Measurements from ENCODE around the gene NUDT22. TPM values are rescaled to one million over a fixed set of nuclear protein-coding genes. Genes with fewer than 3 reads are reported as not detected.

NUDT22 gene
- total RNA-seq, 1 experiment from 2014 or later: 70.0 TPM

DNA sequence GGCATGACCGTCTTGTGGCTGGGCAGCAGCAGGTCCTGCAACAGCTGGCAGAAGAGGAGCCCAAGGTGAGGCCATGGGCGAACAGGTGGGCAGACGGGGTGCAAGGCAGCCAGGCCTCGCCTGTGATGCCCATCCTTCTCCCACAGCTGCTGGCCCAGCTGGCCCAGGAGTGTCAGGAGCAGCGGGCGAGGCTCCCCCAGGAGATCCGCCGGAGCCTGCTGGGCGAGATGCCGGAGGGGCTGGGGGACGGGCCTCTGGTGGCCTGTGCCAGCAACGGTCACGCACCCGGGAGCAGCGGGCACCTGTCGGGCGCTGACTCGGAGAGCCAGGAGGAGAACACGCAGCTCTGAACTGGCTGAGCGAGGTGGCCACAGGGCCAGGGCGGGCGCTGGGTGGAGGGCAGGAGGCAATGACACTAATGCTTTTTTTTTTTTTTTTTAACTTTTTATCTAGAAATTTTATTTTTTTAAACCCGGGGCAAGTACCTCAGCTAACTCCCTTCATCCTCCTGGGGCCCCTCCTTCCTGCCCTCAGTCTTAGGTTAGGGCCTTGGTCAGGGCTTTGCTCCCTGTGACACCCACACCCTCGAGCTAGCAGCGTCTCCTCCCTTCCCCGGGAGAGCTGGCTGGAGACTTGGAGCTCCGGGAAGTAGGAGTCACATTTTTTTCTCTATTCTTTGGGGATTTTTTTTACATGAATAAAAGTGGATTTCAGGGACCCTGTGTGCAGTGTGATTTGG is 41.3 kb downstream of the NUDT22 start:
- H3K9ac ChIP-seq (ENCODE audit: low read length): no peak overlapping the region; the same call in 1 of the 2 replicates
- H3K9me2 ChIP-seq (replicated peaks; ENCODE audit: insufficient read depth, low read length): no peaks in the 10 kb centered on the region
- H3K27ac ChIP-seq (ENCODE audit: low read length): no peak overlapping the region
- peaks cover 8% of the 10 kb centered on the region for H3K79me2 ChIP-seq (ENCODE audit: low read length)
- no peaks in the 10 kb centered on the region for H3K9me3 ChIP-seq (ENCODE audit: low read length)
- no peak overlapping the region for H2AFZ ChIP-seq (ENCODE audit: low read length)
- no peaks in the 10 kb centered on the region for H3K36me3 ChIP-seq (ENCODE audit: insufficient read depth, low read length)
- no peak overlapping the region for H3K4me2 ChIP-seq (ENCODE audit: low read depth, low read length, poor library complexity, severe bottlenecking)
- H3K4me1 ChIP-seq (ENCODE audit: low read length): peaks cover 29% of the 10 kb centered on the region
- no peaks in the 10 kb centered on the region for H3K27me3 ChIP-seq (ENCODE audit: low read length)
- no peak overlapping the region for H3K4me3 ChIP-seq (ENCODE audit: low read length)
- DNase-seq: no peak
- no peaks in the 10 kb centered on the region for H4K20me1 ChIP-seq (ENCODE audit: insufficient read depth, low read depth, low read length)

DNA sequence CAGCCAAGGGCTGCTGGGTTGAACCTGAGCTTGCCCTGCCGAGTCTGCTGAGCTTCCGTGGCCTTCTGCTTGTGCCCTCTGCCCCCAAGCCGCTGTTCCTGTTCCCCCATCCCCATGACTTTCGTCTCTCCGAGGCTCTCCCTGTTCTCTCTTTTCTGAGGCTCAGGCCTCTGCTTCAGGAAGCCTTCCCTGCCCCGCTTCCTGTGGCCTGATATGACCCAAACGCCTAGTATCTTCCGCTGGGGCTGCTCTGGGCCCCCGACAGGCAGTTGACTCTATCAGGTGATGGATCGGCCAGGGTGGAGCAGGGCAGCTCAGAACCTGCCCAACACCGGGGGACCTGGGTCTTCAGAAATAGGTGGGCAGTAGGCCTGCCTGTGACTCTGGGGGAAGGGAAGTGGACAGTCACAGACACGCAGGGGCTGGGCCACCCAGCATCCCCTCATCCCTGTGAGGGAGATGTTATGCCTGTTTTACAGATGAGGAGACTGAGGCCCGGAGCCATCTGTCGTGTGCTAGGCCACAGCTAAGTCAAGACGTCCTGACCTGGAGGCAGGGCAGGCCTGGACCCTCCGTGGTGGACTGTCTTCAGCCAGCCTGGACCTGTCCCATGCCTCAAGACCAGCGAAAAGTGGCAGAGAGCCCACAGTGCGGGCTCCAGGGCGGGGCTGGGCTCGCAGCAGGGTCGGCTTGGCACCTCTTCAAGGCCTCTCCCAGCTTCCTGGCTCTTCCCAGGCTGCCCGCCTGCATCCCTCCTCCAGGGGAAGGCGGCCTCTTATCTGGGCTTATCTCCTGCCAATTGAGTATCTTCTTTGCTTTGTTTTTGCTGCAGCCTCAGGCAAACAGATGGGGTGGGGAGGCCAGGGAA is 42.2 kb downstream of the NUDT22 start:
- Histone ChIP-seq H3K9ac (ENCODE audit: low read length) (peak overlapping the region; percentile 90), H3K27ac (ENCODE audit: low read length) (peak overlapping the region; percentile 82; the same call in 1 of the 2 replicates), H3K9me2 (replicated peaks; ENCODE audit: insufficient read depth, low read length) (no peaks in the 10 kb centered on the region), H3K36me3 (ENCODE audit: insufficient read depth, low read length) (no peaks in the 10 kb centered on the region), H3K79me2 (ENCODE audit: low read length) (peaks cover 12% of the 10 kb centered on the region), H3K4me1 (ENCODE audit: low read length) (peaks cover 33% of the 10 kb centered on the region), H2AFZ (ENCODE audit: low read length) (no peak overlapping the region), H3K27me3 (ENCODE audit: low read length) (no peaks in the 10 kb centered on the region), H3K9me3 (ENCODE audit: low read length) (no peaks in the 10 kb centered on the region), H3K4me3 (ENCODE audit: low read length) (peak overlapping the region; percentile 85), H4K20me1 (ENCODE audit: insufficient read depth, low read depth, low read length) (no peaks in the 10 kb centered on the region), H3K4me2 (ENCODE audit: low read depth, low read length, poor library complexity, severe bottlenecking) (peak overlapping the region; percentile 92)
- no peak for DNase-seq

DNA sequence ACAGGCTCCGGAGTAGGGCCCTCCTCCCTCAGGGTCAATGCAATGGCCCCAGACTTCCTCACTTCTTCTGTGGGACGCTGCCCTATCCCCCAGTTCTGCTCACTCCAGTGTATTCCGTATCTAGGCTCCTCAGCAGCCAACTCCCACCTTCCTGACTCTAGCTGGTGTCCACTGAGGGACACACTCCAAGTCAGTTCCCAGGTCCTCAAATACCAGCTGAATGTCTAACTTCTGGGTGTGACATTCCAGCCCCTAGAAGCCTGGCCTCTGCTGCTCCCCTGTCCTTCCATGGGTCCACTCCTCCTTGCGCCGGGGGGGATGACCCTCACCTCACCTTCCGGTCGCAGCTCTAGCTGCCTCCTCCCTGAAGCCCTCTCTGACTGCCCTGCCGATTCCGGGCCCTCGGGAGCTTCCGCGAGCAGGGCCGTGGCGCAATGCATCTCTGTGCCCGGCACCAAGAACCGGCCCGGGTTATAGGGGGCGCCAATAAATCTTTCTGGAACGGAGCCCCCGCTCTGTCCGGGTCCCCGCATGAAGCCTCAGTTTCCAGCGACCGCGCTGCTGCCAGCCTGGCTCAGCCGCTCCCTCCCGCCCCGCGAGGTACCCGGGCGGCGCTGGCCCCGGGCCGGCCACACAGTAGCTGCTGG is 42.9 kb downstream of the NUDT22 start:
- Histone ChIP-seq H3K4me1 (ENCODE audit: low read length) (peaks cover 33% of the 10 kb centered on the region), H3K9ac (ENCODE audit: low read length) (peak overlapping the region; percentile 90), H3K79me2 (ENCODE audit: low read length) (peaks cover 12% of the 10 kb centered on the region), H4K20me1 (ENCODE audit: insufficient read depth, low read depth, low read length) (no peaks in the 10 kb centered on the region), H3K9me3 (ENCODE audit: low read length) (no peaks in the 10 kb centered on the region), H3K27ac (ENCODE audit: low read length) (peak overlapping the region; percentile 82), H3K36me3 (ENCODE audit: insufficient read depth, low read length) (no peaks in the 10 kb centered on the region), H2AFZ (ENCODE audit: low read length) (peak overlapping the region; percentile 21; the same call in 1 of the 2 replicates), H3K4me2 (ENCODE audit: low read depth, low read length, poor library complexity, severe bottlenecking) (peak overlapping the region; percentile 92), H3K27me3 (ENCODE audit: low read length) (no peaks in the 10 kb centered on the region), H3K9me2 (replicated peaks; ENCODE audit: insufficient read depth, low read length) (no peaks in the 10 kb centered on the region), H3K4me3 (ENCODE audit: low read length) (peak overlapping the region; percentile 85)
- DNase-seq: peak; percentile 85

DNA sequence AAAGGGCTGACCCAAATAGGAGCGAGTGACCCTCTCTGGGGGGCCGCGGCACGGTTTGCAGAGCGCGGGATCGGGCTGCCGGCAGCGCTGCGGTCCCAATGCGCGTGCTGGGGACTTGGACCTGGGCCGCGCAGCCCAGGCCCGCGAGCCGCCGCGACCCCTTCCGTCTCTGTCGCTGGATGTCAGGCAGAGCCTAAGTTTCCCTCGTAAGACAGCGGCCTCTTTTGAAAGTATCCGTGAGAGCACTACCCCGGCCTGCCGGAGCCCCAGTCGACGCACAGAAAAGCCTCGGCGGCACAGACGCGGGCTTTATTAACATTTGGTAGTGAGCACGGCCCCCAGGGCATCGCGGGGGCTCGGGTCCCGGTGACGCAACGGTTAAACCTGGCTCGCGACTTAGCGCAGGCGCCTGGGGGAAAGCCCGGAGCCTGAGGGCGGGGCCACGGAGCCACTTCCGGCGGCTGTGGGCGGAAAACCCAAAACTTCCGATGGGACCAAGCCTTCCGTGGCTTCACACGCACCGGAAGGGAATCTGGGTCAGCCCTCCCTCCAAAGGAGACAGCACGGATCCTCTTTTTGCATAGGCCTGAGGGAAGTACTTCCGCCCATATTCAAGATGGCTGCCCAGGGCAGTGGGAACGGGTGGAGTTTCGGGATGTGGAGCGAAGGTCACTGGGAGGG is 43.6 kb downstream of the NUDT22 start:
- H3K36me3 ChIP-seq (ENCODE audit: insufficient read depth, low read length): no peaks in the 10 kb centered on the region

DNA sequence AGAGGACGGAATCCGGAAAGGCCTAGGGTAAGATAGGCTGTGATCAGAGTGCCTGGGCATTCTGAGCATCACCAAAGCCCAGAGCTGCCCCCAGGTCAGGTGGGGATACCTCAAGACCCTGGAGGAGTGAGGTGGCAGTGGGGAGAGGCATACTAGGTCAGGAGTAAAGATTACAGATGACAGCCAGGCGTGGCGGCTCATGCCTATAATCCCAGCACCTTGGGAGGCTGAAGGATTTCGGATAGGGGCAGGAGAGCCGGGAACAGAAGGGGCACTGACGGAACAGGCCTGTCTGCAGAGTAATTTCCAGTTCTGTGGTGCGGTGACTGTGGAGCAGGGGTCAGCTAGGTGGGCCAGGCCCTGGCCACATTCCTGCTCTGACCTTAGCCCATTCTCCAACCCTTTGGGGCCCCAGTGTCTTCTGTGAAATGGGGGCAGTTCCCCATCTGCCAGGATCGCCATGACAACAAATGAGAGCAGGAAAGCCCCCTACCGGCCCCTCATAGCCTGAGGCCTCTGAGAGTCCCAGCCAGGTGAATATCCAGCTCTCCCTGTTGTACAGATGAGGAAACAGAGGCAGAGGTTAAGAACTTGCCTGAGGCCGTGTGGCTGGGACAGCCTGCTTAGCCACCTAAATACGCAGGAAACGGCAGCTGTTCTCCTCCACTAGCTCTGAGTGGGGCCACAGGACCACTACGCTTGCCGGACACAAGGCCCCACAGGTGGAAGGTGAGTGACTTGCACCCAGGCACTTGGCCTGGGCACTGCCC is 49.1 kb downstream of the NUDT22 start:
- H4K20me1 ChIP-seq (ENCODE audit: insufficient read depth, low read depth, low read length): no peaks in the 10 kb centered on the region
- no peak overlapping the region for H3K9ac ChIP-seq (ENCODE audit: low read length)
- no peak for DNase-seq
- H3K4me3 ChIP-seq (ENCODE audit: low read length): no peak overlapping the region
- H3K27me3 ChIP-seq (ENCODE audit: low read length): no peaks in the 10 kb centered on the region
- no peak overlapping the region for H2AFZ ChIP-seq (ENCODE audit: low read length)
- H3K4me2 ChIP-seq (ENCODE audit: low read depth, low read length, poor library complexity, severe bottlenecking): no peak overlapping the region
- peaks cover 12% of the 10 kb centered on the region for H3K4me1 ChIP-seq (ENCODE audit: low read length)
- H3K36me3 ChIP-seq (ENCODE audit: insufficient read depth, low read length): no peaks in the 10 kb centered on the region
- H3K79me2 ChIP-seq (ENCODE audit: low read length): peaks cover 6% of the 10 kb centered on the region; the same call in 1 of the 2 replicates
- H3K9me2 ChIP-seq (replicated peaks; ENCODE audit: insufficient read depth, low read length): no peaks in the 10 kb centered on the region
- H3K9me3 ChIP-seq (ENCODE audit: low read length): no peaks in the 10 kb centered on the region
- H3K27ac ChIP-seq (ENCODE audit: low read length): no peak overlapping the region

More for the DNA sequence above, 43.6 kb downstream of the NUDT22 start:
- Histone ChIP-seq H4K20me1 (ENCODE audit: insufficient read depth, low read depth, low read length) (no peaks in the 10 kb centered on the region), H3K4me2 (ENCODE audit: low read depth, low read length, poor library complexity, severe bottlenecking) (peak overlapping the region; percentile 92), H3K9me2 (replicated peaks; ENCODE audit: insufficient read depth, low read length) (no peaks in the 10 kb centered on the region), H3K4me1 (ENCODE audit: low read length) (peaks cover 33% of the 10 kb centered on the region), H3K27me3 (ENCODE audit: low read length) (no peaks in the 10 kb centered on the region), H3K27ac (ENCODE audit: low read length) (peak overlapping the region; percentile 83), H3K4me3 (ENCODE audit: low read length) (peak overlapping the region; percentile 85), H3K9ac (ENCODE audit: low read length) (peak overlapping the region; percentile 90), H3K79me2 (ENCODE audit: low read length) (peaks cover 12% of the 10 kb centered on the region), H2AFZ (ENCODE audit: low read length) (peak overlapping the region; percentile 21; the same call in 1 of the 2 replicates), H3K9me3 (ENCODE audit: low read length) (no peaks in the 10 kb centered on the region)
- peak; percentile 99 for DNase-seq

DNA sequence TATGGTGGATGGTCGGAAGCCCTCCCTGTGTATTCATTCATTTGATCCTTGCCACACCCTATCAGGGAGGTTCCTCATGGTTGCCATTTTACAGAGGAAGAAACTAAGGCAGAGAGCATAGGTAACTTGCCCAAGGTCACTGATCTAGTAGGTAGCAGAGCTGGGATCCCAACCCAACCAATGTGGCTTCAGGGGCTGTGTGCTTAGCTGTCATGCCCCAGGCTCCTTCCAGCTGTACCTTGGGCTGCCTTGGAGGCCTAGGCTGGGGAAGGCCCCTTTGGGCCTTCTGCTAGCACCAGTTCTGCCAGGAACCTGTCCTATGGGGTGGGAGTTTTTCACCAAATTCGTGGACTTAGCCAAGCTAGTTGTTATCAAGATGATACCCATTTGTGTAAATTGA is 49.8 kb downstream of the NUDT22 start:
- Histone ChIP-seq H3K27me3 (ENCODE audit: low read length) (no peaks in the 10 kb centered on the region), H3K9me3 (ENCODE audit: low read length) (no peaks in the 10 kb centered on the region), H3K36me3 (ENCODE audit: insufficient read depth, low read length) (no peaks in the 10 kb centered on the region), H3K4me3 (ENCODE audit: low read length) (no peak overlapping the region), H3K9ac (ENCODE audit: low read length) (no peak overlapping the region), H3K9me2 (replicated peaks; ENCODE audit: insufficient read depth, low read length) (no peaks in the 10 kb centered on the region), H3K4me1 (ENCODE audit: low read length) (peaks cover 12% of the 10 kb centered on the region), H3K4me2 (ENCODE audit: low read depth, low read length, poor library complexity, severe bottlenecking) (no peak overlapping the region), H3K79me2 (ENCODE audit: low read length) (peaks cover 6% of the 10 kb centered on the region; the same call in 1 of the 2 replicates), H2AFZ (ENCODE audit: low read length) (no peak overlapping the region), H3K27ac (ENCODE audit: low read length) (no peak overlapping the region), H4K20me1 (ENCODE audit: insufficient read depth, low read depth, low read length) (no peaks in the 10 kb centered on the region)
- DNase-seq: no peak

DNA sequence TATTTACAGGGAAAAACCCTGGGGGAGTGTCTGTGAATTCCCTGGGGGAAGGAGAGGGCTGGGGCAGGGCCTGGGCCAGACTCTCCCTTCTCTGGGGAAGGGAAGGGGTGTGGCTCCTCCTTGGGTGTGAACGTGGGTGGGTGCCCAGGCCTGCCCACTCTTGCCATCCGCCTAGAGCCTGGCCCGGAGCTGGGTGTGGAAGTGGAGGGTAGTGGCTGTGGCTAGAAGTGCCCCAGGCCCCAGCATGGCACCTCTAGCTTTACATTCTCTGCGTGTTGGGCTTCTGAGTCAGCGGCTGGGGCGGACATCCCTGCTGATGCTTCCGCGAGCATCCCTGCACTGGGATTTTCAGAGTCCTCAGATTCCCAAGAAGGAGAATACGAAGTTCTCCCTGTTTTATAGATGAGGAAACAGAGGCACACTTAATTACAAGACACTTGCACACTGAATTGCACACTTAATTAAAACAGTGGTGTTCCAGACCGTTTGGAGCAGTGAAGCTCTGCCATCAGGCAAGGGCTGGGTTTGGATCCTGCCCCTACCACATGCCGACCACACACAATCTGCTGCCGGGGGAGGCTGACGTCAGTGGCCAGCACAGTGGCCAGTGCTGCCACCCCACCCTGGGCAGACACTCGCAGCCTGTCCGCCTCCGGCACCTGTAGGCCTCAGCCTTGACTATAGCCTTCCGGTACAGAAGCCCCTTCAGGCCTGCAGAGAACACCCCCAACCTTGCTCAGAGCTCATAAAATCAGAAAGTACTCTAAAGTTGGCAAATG is 50.8 kb downstream of the NUDT22 start:
- Histone ChIP-seq H3K9me2 (replicated peaks; ENCODE audit: insufficient read depth, low read length) (no peaks in the 10 kb centered on the region), H3K9me3 (ENCODE audit: low read length) (no peaks in the 10 kb centered on the region), H3K4me1 (ENCODE audit: low read length) (peaks cover 9% of the 10 kb centered on the region), H3K4me3 (ENCODE audit: low read length) (no peak overlapping the region), H3K36me3 (ENCODE audit: insufficient read depth, low read length) (no peaks in the 10 kb centered on the region), H4K20me1 (ENCODE audit: insufficient read depth, low read depth, low read length) (no peaks in the 10 kb centered on the region), H2AFZ (ENCODE audit: low read length) (no peak overlapping the region), H3K9ac (ENCODE audit: low read length) (no peak overlapping the region), H3K27ac (ENCODE audit: low read length) (no peak overlapping the region), H3K27me3 (ENCODE audit: low read length) (no peaks in the 10 kb centered on the region), H3K4me2 (ENCODE audit: low read depth, low read length, poor library complexity, severe bottlenecking) (no peak overlapping the region), H3K79me2 (ENCODE audit: low read length) (peaks cover 6% of the 10 kb centered on the region; the same call in 1 of the 2 replicates)
- DNase-seq: no peak

All from Karpas-422 (cell line).